PC-3 (cell line): Measurements from ENCODE around the gene MYO3A. TPM values are rescaled to one million over a fixed set of nuclear protein-coding genes. Genes with fewer than 3 reads are reported as not detected.

Source experiments
- ATAC-seq: fragments of 200-7000 bp; cut with Tn5 transposase; 2 replicates; pipeline ENCODE4 v1.9.1; 2020; ENCODE audit warnings: mild to moderate bottlenecking, moderate library complexity
- BruUV-seq: library from RNA; stranded (reverse); fragments of 400-500 nt; replicated peaks from 2 replicates; lab custom pipeline; 2021; lab: Mats Ljungman, UMichigan
- CTCF ChIA-PET: fragments of 300-600 bp; sonication (Branson Sonifier 250); formaldehyde crosslinking; loops from one replicate; lab custom pipeline; 2022; ENCODE audit warnings: antibody characterized with exemption; lab: Charles Lee
- POLR2A ChIA-PET: fragments of 300-600 bp; sonication (Branson Sonifier 250); formaldehyde crosslinking; loops from one replicate; lab custom pipeline; 2022; ENCODE audit warnings: antibody characterized with exemption; ENCODE audit not compliant: unreplicated experiment; lab: Charles Lee
- DNase-seq: peaks from one replicate; pipeline ENCODE4 v3.0.0-alpha.2; 2015
- H2AFZ ChIP-seq: fragments of 300-600 bp; sonication (generic); 2 replicates; pipeline ENCODE4 v1.6.0; 2016; ENCODE audit warnings: antibody characterized with exemption, low read length
- H3F3A ChIP-seq: fragments of 300-600 bp; sonication (generic); one replicate; pipeline ENCODE4 v1.6.0; 2017; ENCODE audit warnings: antibody characterized with exemption, low read length, control low read depth, mild to moderate bottlenecking; ENCODE audit not compliant: unreplicated experiment
- H3K27ac ChIP-seq: fragments of 300-600 bp; sonication (generic); 2 replicates; pipeline ENCODE4 v1.5.1; 2016; ENCODE audit warnings: mild to moderate bottlenecking, low read length
- H3K27me3 ChIP-seq: fragments of 300-600 bp; sonication (generic); 2 replicates; pipeline ENCODE4 v1.6.1; 2016; ENCODE audit warnings: low read length, mixed read lengths
- H3K36me3 ChIP-seq: fragments of 300-600 bp; sonication (generic); 2 replicates; pipeline ENCODE4 v1.6.1; 2016; ENCODE audit warnings: low read depth, mixed run types, low read length, mixed read lengths
- H3K4me1 ChIP-seq: fragments of 300-600 bp; sonication (generic); 2 replicates; pipeline ENCODE4 v1.5.1; 2016; ENCODE audit warnings: low read length; ENCODE audit not compliant: insufficient read depth
- H3K4me2 ChIP-seq: fragments of 300-600 bp; sonication (generic); 2 replicates; pipeline ENCODE4 v1.6.0; 2016; ENCODE audit warnings: low read length
- H3K4me3 ChIP-seq: fragments of 300-600 bp; sonication (generic); 2 replicates; pipeline ENCODE4 v1.5.1; 2016; ENCODE audit warnings: mild to moderate bottlenecking, low read length, mixed read lengths
- H3K79me2 ChIP-seq: fragments of 300-600 bp; sonication (generic); 2 replicates; pipeline ENCODE4 v1.6.1; 2017; ENCODE audit warnings: low read length, mixed read lengths
- H3K9ac ChIP-seq: fragments of 300-600 bp; sonication (generic); 2 replicates; pipeline ENCODE4 v1.6.0; 2016; ENCODE audit warnings: mild to moderate bottlenecking, low read length
- H3K9me2 ChIP-seq: fragments of 300-600 bp; sonication (generic); replicated peaks from 2 replicates; pipeline ENCODE4 v1.6.1; 2016; ENCODE audit warnings: mixed run types, low read length, mixed read lengths
- H3K9me3 ChIP-seq: fragments of 300-600 bp; sonication (generic); 2 replicates; pipeline ENCODE4 v1.6.1; 2016; ENCODE audit warnings: low read length, mixed read lengths
- H4K20me1 ChIP-seq: fragments of 300-600 bp; sonication (generic); 2 replicates; pipeline ENCODE4 v1.6.1; 2016; ENCODE audit warnings: low read length, mixed read lengths
- EZH2 ChIP-seq: fragments of 300-600 bp; sonication (generic); IDR thresholded peaks from one replicate; pipeline ENCODE4 v1.6.1; 2017; ENCODE audit warnings: antibody characterized with exemption, mild to moderate bottlenecking, low read length; ENCODE audit not compliant: unreplicated experiment
- EZH2phosphoT487 ChIP-seq: fragments of 300-600 bp; sonication (generic); IDR thresholded peaks from 2 replicates; pipeline ENCODE4 v1.6.1; 2018; ENCODE audit warnings: mild to moderate bottlenecking, antibody characterized with exemption, low read length, borderline replicate concordance
- intact Hi-C: fragments of 100-400 bp; cut with micrococcal nuclease; formaldehyde crosslinking; loops from 2 replicates; pipeline ENCODE4 v1.9.0; 2023
- total RNA-seq: library from RNA; depleted of rRNA; stranded (reverse); fragments of >200 nt; gene quantifications from 2 replicates; pipeline ENCODE4 v1.2.3, GENCODE V29; 2014
- TF ChIP-seq, protein P1 (sequence below): fragments of 300-600 bp; sonication (generic); conservative IDR thresholded peaks from 2 replicates; pipeline ENCODE4 v1.5.1; 2017; ENCODE audit warnings: antibody characterized with exemption, low read depth, mild to moderate bottlenecking, low read length

MYO3A gene
- total RNA-seq, 1 experiment from 2014 or later: not detected

DNA sequence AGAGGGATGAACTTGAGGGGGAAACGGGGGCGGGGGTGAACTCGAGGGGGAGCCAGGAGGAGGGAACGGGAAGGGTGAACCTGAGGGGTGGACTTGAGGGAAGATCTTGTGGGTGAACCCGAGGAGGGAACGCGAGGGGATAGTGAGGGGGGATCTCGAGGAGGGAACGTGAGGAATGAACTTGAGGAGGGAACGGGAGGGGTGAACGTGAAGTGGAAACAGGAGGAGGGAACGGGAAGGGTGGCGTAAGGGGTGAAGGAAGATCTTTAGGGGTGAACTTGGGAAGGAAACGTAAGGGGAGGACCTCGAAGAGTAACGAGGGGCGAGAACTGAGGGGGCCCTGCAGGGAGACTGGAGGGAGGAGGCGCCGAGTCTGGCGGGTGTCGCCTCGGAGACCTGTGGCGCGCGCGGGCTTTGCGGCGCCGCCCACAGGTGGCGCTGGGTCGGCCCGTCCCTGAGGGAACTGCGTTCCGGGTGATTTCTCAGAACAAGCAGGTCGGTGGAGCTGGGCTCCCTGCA lies 651 bp downstream of the MYO3A start:
- Histone ChIP-seq H3K4me1 (no peaks in the 10 kb centered on the region), H3K4me2 (no peak overlapping the region), H3K9ac (no peak overlapping the region), H3K36me3 (no peaks in the 10 kb centered on the region), H2AFZ (no peak overlapping the region), H3K27me3 (0 out of 2 replicates have a peak, but pooled peaks cover 22% of the 10 kb centered on the region), H3K4me3 (no peak overlapping the region), H4K20me1 (no peaks in the 10 kb centered on the region), H3K9me2 (no peaks in the 10 kb centered on the region), H3K27ac (no peak overlapping the region), H3K9me3 (no peaks in the 10 kb centered on the region), H3F3A (no peaks in the 10 kb centered on the region), H3K79me2 (no peaks in the 10 kb centered on the region)
- ChIA-PET CTCF (no interaction called here), POLR2A (no interaction called here)
- no peak for TF ChIP-seq EZH2phosphoT487
- no peak for TF ChIP-seq EZH2
- intact Hi-C loops: no loop called here
- DNase-seq (no peak), ATAC-seq (no peak)
- BruUV-seq: no TSS peak

DNA sequence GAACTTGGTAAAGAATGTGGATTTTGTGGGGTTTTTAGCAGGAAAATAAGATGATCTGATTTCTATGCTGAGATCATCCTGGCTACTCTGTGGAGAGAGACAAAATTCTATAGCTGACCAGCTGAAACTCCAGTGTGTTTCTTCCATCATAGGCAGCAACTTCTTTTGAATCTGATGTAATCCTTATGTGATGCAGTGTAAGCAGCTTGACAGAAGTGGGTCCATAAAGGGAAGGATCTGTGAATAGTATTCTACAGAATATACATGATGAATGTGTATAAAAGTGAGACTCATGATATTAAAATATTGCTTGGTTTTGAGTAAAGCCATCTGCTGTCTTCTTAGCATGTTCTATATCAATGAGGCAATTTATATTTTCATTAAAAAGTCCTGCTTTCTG lies 4.4 kb downstream of the MYO3A start:
- H3K27me3 ChIP-seq: peaks cover 19% of the 10 kb centered on the region; the same call in 1 of the 2 replicates
- no peaks in the 10 kb centered on the region for H3K36me3 ChIP-seq
- ChIA-PET CTCF (no interaction called here), POLR2A (no interaction called here)
- DNase-seq (no peak), ATAC-seq (no peak)
- no peak overlapping the region for H3K9ac ChIP-seq
- H3F3A ChIP-seq: no peaks in the 10 kb centered on the region
- H2AFZ ChIP-seq: no peak overlapping the region
- H3K4me2 ChIP-seq: no peak overlapping the region
- H3K4me1 ChIP-seq: no peaks in the 10 kb centered on the region
- no peak overlapping the region for H3K27ac ChIP-seq
- intact Hi-C loops: no loop called here
- no peaks in the 10 kb centered on the region for H3K9me2 ChIP-seq
- no peak overlapping the region for H3K4me3 ChIP-seq
- H3K9me3 ChIP-seq: no peaks in the 10 kb centered on the region
- no peaks in the 10 kb centered on the region for H4K20me1 ChIP-seq
- H3K79me2 ChIP-seq: no peaks in the 10 kb centered on the region
- TF ChIP-seq EZH2 (no peak), EZH2phosphoT487 (no peak)
- TF ChIP-seq, protein P1, sequence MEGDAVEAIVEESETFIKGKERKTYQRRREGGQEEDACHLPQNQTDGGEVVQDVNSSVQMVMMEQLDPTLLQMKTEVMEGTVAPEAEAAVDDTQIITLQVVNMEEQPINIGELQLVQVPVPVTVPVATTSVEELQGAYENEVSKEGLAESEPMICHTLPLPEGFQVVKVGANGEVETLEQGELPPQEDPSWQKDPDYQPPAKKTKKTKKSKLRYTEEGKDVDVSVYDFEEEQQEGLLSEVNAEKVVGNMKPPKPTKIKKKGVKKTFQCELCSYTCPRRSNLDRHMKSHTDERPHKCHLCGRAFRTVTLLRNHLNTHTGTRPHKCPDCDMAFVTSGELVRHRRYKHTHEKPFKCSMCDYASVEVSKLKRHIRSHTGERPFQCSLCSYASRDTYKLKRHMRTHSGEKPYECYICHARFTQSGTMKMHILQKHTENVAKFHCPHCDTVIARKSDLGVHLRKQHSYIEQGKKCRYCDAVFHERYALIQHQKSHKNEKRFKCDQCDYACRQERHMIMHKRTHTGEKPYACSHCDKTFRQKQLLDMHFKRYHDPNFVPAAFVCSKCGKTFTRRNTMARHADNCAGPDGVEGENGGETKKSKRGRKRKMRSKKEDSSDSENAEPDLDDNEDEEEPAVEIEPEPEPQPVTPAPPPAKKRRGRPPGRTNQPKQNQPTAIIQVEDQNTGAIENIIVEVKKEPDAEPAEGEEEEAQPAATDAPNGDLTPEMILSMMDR: no peak
- BruUV-seq: no TSS peak

DNA sequence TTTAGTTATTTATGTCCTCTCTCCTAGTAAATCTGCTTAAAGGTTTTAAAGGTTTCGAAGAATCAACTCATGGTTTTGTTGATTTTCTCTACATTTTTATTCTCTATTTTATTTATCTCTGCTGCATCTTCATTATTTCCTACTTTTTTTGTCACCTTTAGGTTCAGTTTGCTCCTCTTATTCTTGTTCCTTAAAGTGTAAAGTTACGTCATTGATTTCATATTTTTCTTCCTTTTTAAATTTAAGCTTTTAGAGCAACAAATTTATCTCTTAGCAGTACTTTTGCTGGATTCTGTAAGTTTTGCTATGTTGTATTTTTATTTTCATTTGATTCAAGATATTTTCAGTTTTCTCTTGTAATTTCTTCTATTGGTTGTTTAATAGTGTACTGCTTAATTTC lies 10.7 kb downstream of the MYO3A start:
- BruUV-seq: no TSS peak
- TF ChIP-seq EZH2: no peak
- no peak for TF ChIP-seq EZH2phosphoT487
- ATAC-seq: no peak
- H2AFZ ChIP-seq: no peak overlapping the region
- H3K4me3 ChIP-seq: no peak overlapping the region
- no peaks in the 10 kb centered on the region; the same call in 1 of the 2 replicates for H3K27me3 ChIP-seq
- ChIA-PET POLR2A (no interaction called here), CTCF (no interaction called here)
- H3F3A ChIP-seq: no peaks in the 10 kb centered on the region
- H3K36me3 ChIP-seq: no peaks in the 10 kb centered on the region
- intact Hi-C loops: no loop called here
- H4K20me1 ChIP-seq: no peaks in the 10 kb centered on the region
- no peaks in the 10 kb centered on the region; the same call in 1 of the 2 replicates for H3K9me3 ChIP-seq
- H3K9me2 ChIP-seq: no peaks in the 10 kb centered on the region
- H3K9ac ChIP-seq: no peak overlapping the region
- H3K4me1 ChIP-seq: no peaks in the 10 kb centered on the region
- H3K79me2 ChIP-seq: no peaks in the 10 kb centered on the region
- no peak for DNase-seq
- H3K27ac ChIP-seq: no peak overlapping the region
- H3K4me2 ChIP-seq: no peak overlapping the region
